Smooth muscle cell of the coronary artery (primary cell): ENCODE results near the gene PPIC. TPM values are rescaled to one million over a fixed set of nuclear protein-coding genes. Genes with fewer than 3 reads are reported as not detected.

ENCODE experiments used
- total RNA-seq: library from RNA; depleted of rRNA; stranded (reverse); fragments of >200 nt; gene quantifications from 2 replicates; pipeline ENCODE4 v1.2.3, GENCODE V29; 2014; ENCODE audit warnings: low replicate concordance

Gene PPIC
- 82.7 and 131 TPM in 2 replicates for total RNA-seq

GRCh38 chr5:123036391-123037103 lies at the start of gene PPIC:
Gene PPIC, minus strand, starts transcription at chr5:123036725. Its CDS starts 100 bp downstream, at chr5:123036625.

Other genes starting within 250 kb of the PPIC start
- gene SNX24, start 191.1 kb downstream of the PPIC start, total RNA-seq: 12.2 and 23.1 TPM in 2 replicates
- 0.98 and 7.1 TPM in 2 replicates for gene PRDM6, start 52.5 kb upstream of the PPIC start, total RNA-seq